Non-pigmented ciliary epithelial cell (primary cell): ENCODE data around the gene RNF41.

Experiments
- DNase-seq: peaks from one replicate; pipeline ENCODE4 v3.0.0-alpha.2; 2010; ENCODE audit warnings: low read depth

RNF41 gene

GRCh38 chr12:56243731-56244181 lies 22.0 kb upstream of the RNF41 start:
- DNase-seq: no peak

DNA sequence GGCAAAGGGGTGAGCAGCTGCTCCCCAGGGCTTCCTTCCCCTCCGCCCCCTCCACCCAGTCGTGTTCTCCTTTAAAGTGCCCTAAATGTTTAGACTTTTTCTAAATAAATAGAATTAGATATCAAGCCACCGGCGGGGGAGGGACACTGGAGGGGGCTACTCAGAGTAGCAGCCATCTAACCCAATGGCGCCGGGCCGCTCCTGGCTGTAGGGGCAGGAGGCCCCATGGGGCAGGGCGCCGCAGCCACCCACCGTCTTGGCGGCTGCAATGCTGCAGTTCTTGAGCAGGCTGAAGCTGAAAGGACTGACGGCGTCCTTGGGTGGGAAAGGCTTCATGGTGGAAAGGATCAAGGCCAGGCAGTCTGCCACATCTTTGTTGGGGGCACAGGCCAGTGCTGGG lies 21.3 kb upstream of the RNF41 start:
- no peak for DNase-seq

DNA sequence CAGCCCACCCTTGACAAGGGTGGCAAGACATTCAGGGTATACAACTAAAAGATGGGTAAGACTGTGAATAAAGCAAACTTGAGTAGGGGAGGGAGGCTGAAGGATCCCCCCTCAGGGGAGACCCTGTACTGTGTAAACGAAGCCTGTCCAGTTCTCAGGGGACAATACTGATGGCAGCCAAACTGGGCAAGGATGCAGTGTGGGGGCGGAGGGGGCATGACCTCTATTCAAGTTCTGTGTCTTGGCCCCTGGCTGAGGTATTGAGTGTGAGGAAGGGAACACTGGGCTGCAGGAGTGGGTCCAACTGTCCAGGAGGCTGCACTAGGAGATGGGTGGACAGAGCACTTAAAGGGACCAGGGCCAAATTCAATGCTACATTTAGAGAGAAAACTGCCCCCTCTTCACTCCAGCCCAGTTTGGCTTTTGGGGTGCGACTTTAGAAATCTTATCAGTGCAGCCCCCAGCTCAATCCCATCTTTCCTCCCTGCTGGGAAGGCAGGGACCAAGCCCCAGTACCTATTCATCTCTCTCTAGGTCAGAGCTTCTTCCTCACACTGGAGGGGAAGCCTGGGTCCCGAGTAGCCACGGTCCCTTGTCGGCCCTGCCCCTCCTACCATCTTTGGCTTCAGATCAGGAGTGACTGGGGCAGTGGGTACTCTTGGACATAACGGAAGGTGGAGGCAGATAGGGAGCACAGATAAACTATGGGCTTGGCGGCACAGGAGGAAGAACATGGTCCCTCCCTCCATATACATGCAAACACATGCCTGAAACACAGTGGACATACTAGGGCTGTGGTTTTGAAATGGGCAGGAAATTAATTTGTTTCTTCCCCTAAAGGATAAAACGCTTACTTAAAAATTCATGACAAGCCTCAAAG lies 19.9 kb upstream of the RNF41 start:
- no peak for DNase-seq

DNA sequence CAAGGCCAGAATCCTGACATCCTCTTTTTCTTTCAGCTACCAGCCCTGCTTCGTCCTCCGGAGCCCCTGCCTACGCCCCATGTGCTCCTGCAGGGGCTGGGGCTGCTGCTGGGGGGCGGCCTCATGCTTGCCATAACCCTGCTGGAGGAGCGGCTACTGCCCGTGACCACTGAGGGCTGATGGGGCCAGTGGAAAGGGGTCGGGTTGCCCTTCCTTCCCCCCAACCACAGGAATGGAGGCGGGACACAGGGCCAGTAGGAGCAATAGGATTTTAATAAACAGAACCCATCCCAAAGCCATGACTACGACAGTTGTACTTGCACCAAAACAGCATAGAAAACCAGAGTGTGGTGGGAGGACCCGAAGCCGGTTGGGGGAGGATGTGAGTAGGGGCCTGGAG lies 15.8 kb upstream of the RNF41 start:
- no peak for DNase-seq

GRCh38 chr12:56236985-56237384 lies 15.3 kb upstream of the RNF41 start:
- DNase-seq: no peak

DNA sequence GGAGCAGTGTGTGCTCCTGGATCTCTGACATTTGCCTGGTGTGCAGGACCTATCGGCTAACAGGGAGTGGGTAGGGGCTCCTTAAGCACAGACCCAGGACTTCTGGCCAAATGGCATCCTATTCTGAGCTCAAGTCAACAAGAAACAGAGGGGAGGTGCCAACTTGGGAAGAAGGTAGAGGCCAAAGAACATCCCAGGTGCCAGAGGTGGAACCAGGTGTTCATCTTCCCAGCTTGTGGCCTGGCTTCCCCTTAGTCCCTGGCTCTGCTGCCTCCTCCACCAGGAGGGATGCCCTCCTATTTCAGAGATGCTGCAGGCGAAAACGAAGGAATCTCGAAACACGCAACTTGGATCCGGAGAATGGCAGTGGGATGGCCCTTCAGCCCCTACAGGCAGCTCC lies 14.4 kb upstream of the RNF41 start:
- no peak for DNase-seq

GRCh38 chr12:56234746-56235436 lies 13.2 kb upstream of the RNF41 start:
- DNase-seq: no peak

- DNase-seq: no peak
Measured at GRCh38 chr12:56231184-56231582, 9.5 kb upstream of the RNF41 start.

GRCh38 chr12:56230432-56231183 lies 8.9 kb upstream of the RNF41 start:
- no peak for DNase-seq

GRCh38 chr12:56229916-56230431 lies 8.3 kb upstream of the RNF41 start, which contains the start of gene SLC39A5:
Gene SLC39A5, plus strand, starts transcription at chr12:56230051. Its CDS starts 1,224 bp downstream, at chr12:56231275.
- DNase-seq: no peak

- no peak for DNase-seq
Measured at GRCh38 chr12:56229082-56229481, 7.4 kb upstream of the RNF41 start.

DNA sequence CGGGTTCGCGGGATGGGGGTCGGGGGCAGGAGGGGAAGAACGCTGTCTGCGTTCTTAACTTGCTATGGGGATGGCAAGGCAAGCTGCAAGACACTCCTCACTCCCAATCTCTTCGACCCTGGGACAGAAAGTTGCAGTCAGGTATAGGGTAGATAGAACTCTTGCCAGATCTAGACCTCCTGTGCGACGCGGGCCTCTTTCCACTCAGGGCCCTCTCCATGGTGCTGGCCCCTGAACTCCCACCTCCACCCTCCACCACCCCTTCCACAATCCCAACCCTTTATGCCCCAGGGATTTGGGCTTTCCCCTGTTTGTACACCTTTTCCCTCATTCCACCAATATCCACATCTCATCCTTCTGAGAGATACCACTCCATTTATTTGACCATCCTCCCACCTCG lies 3.2 kb upstream of the RNF41 start:
- DNase-seq: no peak

- peak; percentile 82 for DNase-seq
Measured at GRCh38 chr12:56224102-56224701, 2.5 kb upstream of the RNF41 start, which contains the start of gene NABP2. Gene NABP2, plus strand, starts transcription at chr12:56224342. Its CDS starts 515 bp downstream, at chr12:56224857.

DNA sequence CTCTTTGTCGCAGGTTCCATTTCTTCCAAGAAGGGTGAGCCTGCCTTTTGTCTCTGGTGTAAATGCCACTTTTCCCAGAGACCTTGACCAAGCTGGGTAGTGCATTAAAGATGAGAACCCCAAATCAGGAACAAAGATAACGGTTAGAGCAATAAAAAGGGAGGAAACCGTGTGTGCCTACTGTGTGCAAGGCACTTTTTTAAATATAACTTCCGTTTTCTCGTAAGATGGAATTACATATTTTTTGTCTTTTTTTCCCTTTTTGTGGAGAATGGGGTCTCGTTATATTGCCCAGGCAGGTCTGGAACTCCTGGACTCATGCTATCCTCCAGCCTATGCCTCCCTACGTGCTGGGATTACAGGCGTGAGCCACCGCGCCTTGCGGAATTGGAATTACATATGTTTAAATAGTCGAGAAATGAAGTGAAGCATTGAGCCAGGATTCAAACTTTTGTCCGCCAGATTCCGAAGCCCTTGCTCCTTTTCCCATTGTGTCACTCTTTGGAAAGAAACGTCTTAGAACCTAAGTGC lies 1.9 kb upstream of the RNF41 start:
- no peak for DNase-seq

DNA sequence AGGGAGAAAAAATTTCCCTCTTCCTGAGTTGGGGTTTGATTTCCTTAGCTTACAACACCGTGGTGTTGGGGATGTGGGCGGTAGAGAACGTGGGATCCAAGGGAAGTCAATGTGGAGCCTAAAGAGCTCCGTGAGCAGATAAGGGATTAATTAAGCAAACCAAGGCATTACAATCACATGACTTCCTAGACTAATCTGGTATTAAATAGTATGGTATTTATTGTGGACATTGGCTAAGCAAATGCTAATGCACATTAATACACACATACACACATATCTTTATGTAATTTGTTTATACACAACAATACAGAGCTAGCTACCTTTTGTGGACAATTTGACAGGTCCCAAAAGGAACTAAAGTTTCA lies 791 bp upstream of the RNF41 start:
- DNase-seq: no peak

- DNase-seq: peak; percentile 26
Measured at GRCh38 chr12:56221232-56221756, 428 bp downstream of the RNF41 start.

GRCh38 chr12:56220611-56221231 lies 1.0 kb downstream of the RNF41 start:
- DNase-seq: no peak

- DNase-seq: no peak
Measured at GRCh38 chr12:56219840-56220239, 1.9 kb downstream of the RNF41 start.

DNA sequence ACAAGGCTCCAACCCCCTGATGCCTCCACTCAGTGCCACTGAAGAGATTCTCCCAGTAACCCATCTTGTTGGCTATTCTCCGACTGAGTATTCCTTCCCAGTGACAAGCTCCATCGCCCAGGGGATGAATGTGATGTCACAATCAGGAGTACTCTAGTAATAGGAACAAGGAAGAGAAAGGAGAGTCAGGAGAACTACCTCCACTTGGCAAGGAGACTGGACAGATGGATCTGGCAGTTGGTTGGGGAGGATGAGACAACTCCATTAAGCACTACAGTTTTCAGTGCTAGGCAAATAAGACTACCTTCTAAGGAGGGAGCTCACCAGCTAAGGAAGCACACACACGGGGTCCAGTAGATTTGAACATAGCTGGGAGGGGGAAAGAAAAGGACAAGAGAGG lies 5.3 kb downstream of the RNF41 start:
- DNase-seq: no peak

- no peak for DNase-seq
Measured at GRCh38 chr12:56213878-56214277, 7.8 kb downstream of the RNF41 start.

- DNase-seq: no peak
Measured at GRCh38 chr12:56212361-56212760, 9.4 kb downstream of the RNF41 start.
